Endodermal cell (in vitro differentiated cells): ENCODE results near the gene GRID1. TPM values are rescaled to one million over a fixed set of nuclear protein-coding genes. Genes with fewer than 3 reads are reported as not detected.

Source experiments
- DNase-seq: peaks from one replicate; pipeline ENCODE4 v3.0.0-alpha.2; 2017
- H3K27ac ChIP-seq: 2 replicates; pipeline ENCODE4 v1.5.1; 2013; ENCODE audit warnings: mild to moderate bottlenecking, low read depth, low read length, moderate library complexity
- H3K27me3 ChIP-seq: 2 replicates; pipeline ENCODE4 v1.6.1; 2013; ENCODE audit warnings: mild to moderate bottlenecking, low read length, moderate library complexity; ENCODE audit not compliant: insufficient read depth, control insufficient read depth, poor library complexity, severe bottlenecking
- H3K36me3 ChIP-seq: 2 replicates; pipeline ENCODE4 v1.7.0; 2013; ENCODE audit warnings: mild to moderate bottlenecking, low read length, moderate library complexity; ENCODE audit not compliant: control insufficient read depth, insufficient read depth
- H3K4me1 ChIP-seq: one replicate; pipeline ENCODE4 v1.7.0; 2013; ENCODE audit warnings: low read length; ENCODE audit not compliant: control insufficient read depth, insufficient read depth
- H3K4me3 ChIP-seq: 2 replicates; pipeline ENCODE4 v1.5.1; 2013; ENCODE audit warnings: mild to moderate bottlenecking, low read length, moderate library complexity
- H3K9ac ChIP-seq: 2 replicates; pipeline ENCODE4 v1.6.1; 2013; ENCODE audit warnings: mild to moderate bottlenecking, low read length, moderate library complexity; ENCODE audit not compliant: poor library complexity, severe bottlenecking; ENCODE audit errors: extremely low read depth
- H3K9me3 ChIP-seq: 2 replicates; pipeline ENCODE4 v1.6.1; 2013; ENCODE audit warnings: mild to moderate bottlenecking, low read length, moderate library complexity; ENCODE audit not compliant: control insufficient read depth
- H3K27ac Mint-ChIP-seq: 2 replicates; pipeline ENCODE4 v1.8.0; 2020; ENCODE audit warnings: mixed read lengths
- H3K27me3 Mint-ChIP-seq: 2 replicates; pipeline ENCODE4 v1.8.0; 2021; ENCODE audit warnings: mild to moderate bottlenecking, mixed read lengths; ENCODE audit not compliant: insufficient read depth
- H3K36me3 Mint-ChIP-seq: 2 replicates; pipeline ENCODE4 v1.8.0; 2020; ENCODE audit warnings: low read depth, mixed read lengths
- H3K4me1 Mint-ChIP-seq: 2 replicates; pipeline ENCODE4 v1.8.0; 2020; ENCODE audit warnings: mixed read lengths
- H3K4me3 Mint-ChIP-seq: 2 replicates; pipeline ENCODE4 v1.8.0; 2020; ENCODE audit warnings: mild to moderate bottlenecking, moderate library complexity, mixed read lengths
- H3K9me3 Mint-ChIP-seq: 2 replicates; pipeline ENCODE4 v1.8.0; 2020; ENCODE audit warnings: mild to moderate bottlenecking, mixed read lengths
- CTCF ChIP-seq: fragments of 200-600 bp; sonication (generic); conservative IDR thresholded peaks from 2 replicates; pipeline ENCODE4 v1.5.0; 2021; ENCODE audit warnings: antibody characterized with exemption, mild to moderate bottlenecking
- WGBS, 2 experiments: methylation state at CpG; one replicate each; pipeline versions ENCODE4 v1.1.5 to v1.1.7; 2013; ENCODE audit warnings: missing lambda C conversion rate in 2 of 2, mixed read lengths in 1 of 2; ENCODE audit not compliant: insufficient coverage in 1 of 2, insufficient read length in 1 of 2; 5-methylcytosine and 5-hydroxymethylcytosine counted together
- total RNA-seq, 2 donors: library from RNA; stranded (reverse); fragmentation: NEBNext Ultra II Directional in 1 of 2; extraction: Animal tissue kit (Norgen Biotek cat#: 25700) in 1 of 2; gene quantifications; 2 replicates in 1 of 2; 3 replicates in 1 of 2; pipeline ENCODE4 v1.2.1, GENCODE V29; 2021

GRID1 gene
- total RNA-seq, 2 donors from 2014 or later: 0.13 to 0.53 TPM

- Histone ChIP-seq H3K36me3 (no peaks in the 10 kb centered on the region), H3K9ac (no peak overlapping the region), H3K27ac (no peak overlapping the region), H3K4me3 (no peak overlapping the region), H3K9me3 (no peaks in the 10 kb centered on the region), H3K27me3 (no peaks in the 10 kb centered on the region), H3K4me1 (no peaks in the 10 kb centered on the region)
- Mint-ChIP-seq H3K36me3 (no peaks in the 10 kb centered on the region), H3K27me3 (no peaks in the 10 kb centered on the region), H3K9me3 (no peaks in the 10 kb centered on the region), H3K4me3 (no peak overlapping the region), H3K4me1 (no peaks in the 10 kb centered on the region), H3K27ac (no peak overlapping the region)
- WGBS, 2 experiments: 94% methylated on average over 1 of the region's 1 CpG; no CpG with 5 or more reads in 1 of the 2 experiments
- no peak for TF ChIP-seq CTCF
- DNase-seq: no peak
Observed at GRCh38 chr10:85696893-85697292, 669.7 kb downstream of the GRID1 start.

- 81 to 88% methylated on average over 1 of the region's 1 CpG for WGBS, 2 experiments
- Histone ChIP-seq H3K36me3 (no peaks in the 10 kb centered on the region), H3K4me1 (no peaks in the 10 kb centered on the region), H3K27me3 (no peaks in the 10 kb centered on the region), H3K4me3 (no peak overlapping the region), H3K9ac (no peak overlapping the region), H3K9me3 (no peaks in the 10 kb centered on the region), H3K27ac (no peak overlapping the region)
- no peaks in the 10 kb centered on the region for H3K36me3 Mint-ChIP-seq
- H3K4me1 Mint-ChIP-seq: no peaks in the 10 kb centered on the region
- H3K27me3 Mint-ChIP-seq: peaks cover 5% of the 10 kb centered on the region
- no peak overlapping the region for H3K4me3 Mint-ChIP-seq
- H3K9me3 Mint-ChIP-seq: no peaks in the 10 kb centered on the region
- TF ChIP-seq CTCF: no peak
- H3K27ac Mint-ChIP-seq: no peak overlapping the region
- DNase-seq: no peak
Observed at GRCh38 chr10:85682621-85683020, 684.0 kb downstream of the GRID1 start.

GRCh38 chr10:85679710-85680109, 686.9 kb downstream of the GRID1 start:
- no peaks in the 10 kb centered on the region for H3K4me1 Mint-ChIP-seq
- no peak overlapping the region for H3K27ac ChIP-seq
- TF ChIP-seq CTCF: no peak
- no peak overlapping the region for H3K4me3 ChIP-seq
- no peaks in the 10 kb centered on the region for H3K36me3 Mint-ChIP-seq
- H3K9ac ChIP-seq: no peak overlapping the region
- DNase-seq: no peak
- WGBS, 2 experiments: 83 to 89% methylated on average over 3 to 4 of the region's 4 CpGs
- peaks cover 5% of the 10 kb centered on the region for H3K27me3 Mint-ChIP-seq
- no peaks in the 10 kb centered on the region for H3K36me3 ChIP-seq
- H3K4me3 Mint-ChIP-seq: no peak overlapping the region
- H3K27me3 ChIP-seq: no peaks in the 10 kb centered on the region
- no peak overlapping the region for H3K27ac Mint-ChIP-seq
- H3K4me1 ChIP-seq: no peaks in the 10 kb centered on the region
- H3K9me3 Mint-ChIP-seq: no peaks in the 10 kb centered on the region
- H3K9me3 ChIP-seq: no peaks in the 10 kb centered on the region
